Keratinocyte (primary cell): Measurements from ENCODE around the gene PEX5L. TPM values are rescaled to one million over a fixed set of nuclear protein-coding genes. Genes with fewer than 3 reads are reported as not detected.

Source experiments
- DNase-seq: peaks from one replicate; pipeline ENCODE4 v3.0.0-alpha.2; 2011; ENCODE audit warnings: low read depth, missing footprints, low spot score
- FAIRE-seq: peaks from 2 replicates; lab custom pipeline; 2011; peaks lifted over from hg19 to GRCh38; lab: Jason Lieb, UNC
- H2AFZ ChIP-seq: 2 replicates; pipeline ENCODE4 v1.6.0; 2012; ENCODE audit warnings: low read length, control low read depth, inconsistent platforms; ENCODE audit not compliant: control insufficient read depth
- H3K27ac ChIP-seq: 2 replicates; pipeline ENCODE4 v1.5.1; 2011; ENCODE audit warnings: low read length; ENCODE audit not compliant: control insufficient read depth, insufficient read depth
- H3K27me3 ChIP-seq: 3 replicates; pipeline ENCODE4 v1.6.0; 2011; ENCODE audit warnings: low read length; ENCODE audit not compliant: control insufficient read depth, insufficient read depth; ENCODE audit errors: extremely low read depth
- H3K36me3 ChIP-seq, 2 experiments: 2 replicates in 1 of 2; 3 replicates in 1 of 2; pipeline ENCODE4 v1.5.1; 2011; ENCODE audit warnings: low read length in 2 of 2, mild to moderate bottlenecking in 1 of 2; ENCODE audit not compliant: control insufficient read depth in 2 of 2, insufficient read depth in 2 of 2; ENCODE audit errors: extremely low read depth in 1 of 2
- H3K4me1 ChIP-seq: 3 replicates; pipeline ENCODE4 v1.5.1; 2011; ENCODE audit warnings: low read length; ENCODE audit not compliant: control insufficient read depth, insufficient read depth; ENCODE audit errors: extremely low read depth
- H3K4me2 ChIP-seq: 3 replicates; pipeline ENCODE4 v1.6.0; 2011; ENCODE audit warnings: low read depth, low read length; ENCODE audit not compliant: control insufficient read depth, insufficient read depth; ENCODE audit errors: extremely low read depth
- H3K4me3 ChIP-seq, 3 experiments: fragments of 200-600 bp in 1 of 3; sonication (generic) in 1 of 3; 2 replicates in 2 of 3; 3 replicates in 1 of 3; pipeline ENCODE4 v1.5.1; 2011 to 2016; ENCODE audit warnings: low read length in 3 of 3, mild to moderate bottlenecking in 3 of 3, control low read depth in 2 of 3, inconsistent platforms in 1 of 3, low read depth in 1 of 3, mixed read lengths in 1 of 3, mixed run types in 1 of 3, moderate library complexity in 1 of 3; ENCODE audit not compliant: control insufficient read depth in 2 of 3, insufficient read depth in 2 of 3; ENCODE audit errors: extremely low read depth in 1 of 3
- H3K79me2 ChIP-seq: 2 replicates; pipeline ENCODE4 v1.6.0; 2012; ENCODE audit warnings: low read length; ENCODE audit not compliant: control insufficient read depth, insufficient read depth
- H3K9ac ChIP-seq: 3 replicates; pipeline ENCODE4 v1.6.0; 2011; ENCODE audit warnings: low read length; ENCODE audit not compliant: control insufficient read depth, insufficient read depth; ENCODE audit errors: extremely low read depth
- H3K9me1 ChIP-seq: 3 replicates; pipeline ENCODE4 v1.6.0; 2011; ENCODE audit warnings: low read length; ENCODE audit not compliant: control insufficient read depth, insufficient read depth; ENCODE audit errors: extremely low read depth
- H3K9me3 ChIP-seq: 2 replicates; pipeline ENCODE4 v1.5.1; 2012; ENCODE audit warnings: low read depth, low read length; ENCODE audit not compliant: control insufficient read depth
- H4K20me1 ChIP-seq: 3 replicates; pipeline ENCODE4 v1.6.0; 2011; ENCODE audit warnings: low read length; ENCODE audit not compliant: control insufficient read depth, insufficient read depth; ENCODE audit errors: extremely low read depth
- CTCF ChIP-seq, 3 experiments: IDR thresholded peaks in 1 of 3; conservative IDR thresholded peaks in 1 of 3; optimal IDR thresholded peaks in 1 of 3; 2 replicates in 2 of 3; 3 replicates in 1 of 3; pipeline versions ENCODE3 to v1.5.1; 2011; ENCODE audit warnings: low read length in 3 of 3, mild to moderate bottlenecking in 3 of 3, moderate library complexity in 2 of 3, control low read depth in 1 of 3, inconsistent platforms in 1 of 3; ENCODE audit not compliant: insufficient read depth in 2 of 3; ENCODE audit errors: extremely low read depth in 1 of 3
- EZH2 ChIP-seq: IDR thresholded peaks from one replicate; pipeline ENCODE4 v1.6.1; 2012; ENCODE audit warnings: inconsistent platforms, mild to moderate bottlenecking, low read length, moderate library complexity
- dilution Hi-C: fragments of 300-500 bp; cut with MboI; formaldehyde crosslinking; loops from one replicate; pipeline ENCODE4 v1.7.0; 2020; ENCODE audit warnings: low sequenced_read_pairs; ENCODE audit not compliant: extremely low pct_ligation_motif_present
- polyA plus RNA-seq, 5 experiments: library from polyadenylated mRNA; depleted of rRNA in 3 of 5; stranded (reverse) in 3 of 5; stranded (forward) in 1 of 5; unstranded in 1 of 5; fragments of >200 nt; gene quantifications; 1 replicate in 1 of 5; 2 replicates in 3 of 5; 3 replicates in 1 of 5; pipeline versions ENCODE4 v1.2.1 to v1.2.3, GENCODE V29; 2011 to 2012; ENCODE audit warnings: missing spikeins in 2 of 5, low read depth in 1 of 5, low replicate concordance in 1 of 5

PEX5L gene
- polyA plus RNA-seq, 1 donor (not counting 4 experiments of a cell fraction or from before 2014, with no cell fraction given), result 0.92 TPM

GRCh38 chr3:179768080-179768479, 268.7 kb downstream of the PEX5L start:
- Histone ChIP-seq H3K27me3 (no peaks in the 10 kb centered on the region), H3K36me3 (peaks cover 0 to 4% of the 10 kb centered on the region in 2 experiments), H3K9ac (no peak overlapping the region), H3K4me2 (no peak overlapping the region), H2AFZ (no peak overlapping the region), H4K20me1 (no peaks in the 10 kb centered on the region), H3K4me1 (no peaks in the 10 kb centered on the region), H3K27ac (no peak overlapping the region), H3K9me1 (no peaks in the 10 kb centered on the region), H3K4me3 (no peak overlapping the region), H3K9me3 (no peaks in the 10 kb centered on the region), H3K79me2 (no peaks in the 10 kb centered on the region)
- FAIRE-seq, result no peak
- no peak for TF ChIP-seq EZH2
- peak; percentile 53 to 66 (median 56) for TF ChIP-seq CTCF (optimal IDR thresholded peaks at IDR 0.05 in 1 of 3, IDR thresholded peaks at IDR 0.05 in 1 of 3, conservative IDR thresholded peaks at IDR 0.05 in 1 of 3; ENCODE audit: extremely low read depth in 1 of 3, insufficient read depth in 2 of 3, low read length in 3 of 3)
- dilution Hi-C loops, result no loop called here
- DNase-seq, result no peak

GRCh38 chr3:179766416-179767133, 270.2 kb downstream of the PEX5L start:
- Histone ChIP-seq H4K20me1 (no peaks in the 10 kb centered on the region), H3K27me3 (no peaks in the 10 kb centered on the region), H3K79me2 (no peaks in the 10 kb centered on the region), H3K4me1 (no peaks in the 10 kb centered on the region), H3K9me3 (no peaks in the 10 kb centered on the region), H3K9ac (no peak overlapping the region), H3K4me2 (no peak overlapping the region), H3K36me3 (peaks cover 0 to 4% of the 10 kb centered on the region in 2 experiments), H3K4me3 (no peak overlapping the region), H3K9me1 (no peaks in the 10 kb centered on the region), H2AFZ (no peak overlapping the region), H3K27ac (no peak overlapping the region)
- dilution Hi-C loops, result no loop called here
- TF ChIP-seq EZH2 (no peak), CTCF (optimal IDR thresholded peaks at IDR 0.05 in 1 of 3, IDR thresholded peaks at IDR 0.05 in 1 of 3, conservative IDR thresholded peaks at IDR 0.05 in 1 of 3; ENCODE audit: extremely low read depth in 1 of 3, insufficient read depth in 2 of 3, low read length in 3 of 3) (no peak)
- no peak for FAIRE-seq
- DNase-seq, result no peak
